Spleen (tissue), 7 donors: ENCODE data around the gene PPP2R3B.

ENCODE experiments used
- CTCF ChIP-seq, 11 experiments: fragments of 200-600 bp in 7 of 11; fragments of 450-650 bp in 4 of 11; sonication (generic) in 4 of 11; IDR thresholded peaks in 8 of 11; conservative IDR thresholded peaks in 3 of 11; 1 replicate in 7 of 11; 2 replicates in 4 of 11; pipeline versions ENCODE4 v1.4.0 to v1.8.0; 2016 to 2021; ENCODE audit warnings: antibody characterized with exemption in 11 of 11, inconsistent platforms in 4 of 11, mild to moderate bottlenecking in 1 of 11
- POLR2AphosphoS5 ChIP-seq, 3 donors: sonication (generic); formaldehyde crosslinking; IDR thresholded peaks; one replicate each; pipeline ENCODE4 v1.5.1; 2017; ENCODE audit warnings: antibody characterized with exemption in 3 of 3
- donor health status: DM: no; HTN: no; CAD: no; lungs with moderate emphysema.
- donor health status: DM: no; HTN: no; CAD: no.
- donor health status: DM: no; HTN: no; CAD: no.

- TF ChIP-seq CTCF (IDR thresholded peaks at IDR 0.05 in 8 of 11, conservative IDR thresholded peaks at IDR 0.05 in 3 of 11) (no peak), POLR2AphosphoS5 (IDR thresholded peaks at IDR 0.05) (no peak)
Measured at GRCh38 chrX:434946-435345, 48.2 kb upstream of the PPP2R3B start.
